A673 (cell line): ENCODE measurements around the gene ZNF397.

ENCODE experiments used
- EZH2 ChIP-seq: fragments of 200-600 bp; sonication (generic); IDR thresholded peaks from 2 replicates; pipeline ENCODE4 v1.6.1; 2017; ENCODE audit warnings: borderline replicate concordance, low read depth, mild to moderate bottlenecking, mixed read lengths, antibody characterized with exemption, low read length; ENCODE audit not compliant: poor library complexity, severe bottlenecking
- TF ChIP-seq, protein P1 (sequence below): fragments of 300-800, 200-600 bp; sonication (generic); conservative IDR thresholded peaks from 2 replicates; pipeline ENCODE4 v1.5.1; 2017; ENCODE audit warnings: low read depth, mild to moderate bottlenecking, antibody characterized with exemption, low read length, moderate library complexity, mixed read lengths

DNA sequence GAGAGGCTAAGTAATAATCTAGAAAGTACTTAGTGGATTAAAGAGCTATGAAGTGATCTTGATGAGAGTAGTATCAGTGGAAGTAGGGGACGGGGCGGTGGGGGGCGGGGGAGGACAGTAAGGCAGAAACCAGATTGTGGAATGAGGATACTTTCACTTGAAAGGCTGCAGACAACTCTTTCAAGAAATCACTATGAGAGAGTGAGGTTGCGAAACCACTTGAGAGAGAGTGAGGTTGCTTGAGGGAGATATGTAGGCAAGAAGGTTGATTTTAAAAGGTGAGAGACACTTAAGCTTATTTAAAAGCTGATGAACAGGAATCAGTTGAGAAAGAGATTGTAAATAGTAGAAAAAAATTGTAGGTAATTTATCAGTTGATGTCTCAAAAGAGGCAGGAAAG lies 3.8 kb downstream of the ZNF397 start:
- TF ChIP-seq, protein P1, sequence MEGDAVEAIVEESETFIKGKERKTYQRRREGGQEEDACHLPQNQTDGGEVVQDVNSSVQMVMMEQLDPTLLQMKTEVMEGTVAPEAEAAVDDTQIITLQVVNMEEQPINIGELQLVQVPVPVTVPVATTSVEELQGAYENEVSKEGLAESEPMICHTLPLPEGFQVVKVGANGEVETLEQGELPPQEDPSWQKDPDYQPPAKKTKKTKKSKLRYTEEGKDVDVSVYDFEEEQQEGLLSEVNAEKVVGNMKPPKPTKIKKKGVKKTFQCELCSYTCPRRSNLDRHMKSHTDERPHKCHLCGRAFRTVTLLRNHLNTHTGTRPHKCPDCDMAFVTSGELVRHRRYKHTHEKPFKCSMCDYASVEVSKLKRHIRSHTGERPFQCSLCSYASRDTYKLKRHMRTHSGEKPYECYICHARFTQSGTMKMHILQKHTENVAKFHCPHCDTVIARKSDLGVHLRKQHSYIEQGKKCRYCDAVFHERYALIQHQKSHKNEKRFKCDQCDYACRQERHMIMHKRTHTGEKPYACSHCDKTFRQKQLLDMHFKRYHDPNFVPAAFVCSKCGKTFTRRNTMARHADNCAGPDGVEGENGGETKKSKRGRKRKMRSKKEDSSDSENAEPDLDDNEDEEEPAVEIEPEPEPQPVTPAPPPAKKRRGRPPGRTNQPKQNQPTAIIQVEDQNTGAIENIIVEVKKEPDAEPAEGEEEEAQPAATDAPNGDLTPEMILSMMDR: no peak
- no peak for TF ChIP-seq EZH2
